Hindlimb muscle (tissue), 1 donor: Measurements from ENCODE around the gene CFAP46. TPM values are rescaled to one million over a fixed set of nuclear protein-coding genes. Genes with fewer than 3 reads are reported as not detected.
"Not testable (repeated sequence)": the region's sequence is repeated elsewhere in the genome, so short reads cannot be mapped to it uniquely, and the experiment has no call there.

Experiments
- DNase-seq: peaks from one replicate; pipeline ENCODE4 v3.0.0-alpha.2; 2013
- polyA plus RNA-seq: library from polyadenylated mRNA; unstranded; fragments of 120-200 nt; gene quantifications from one replicate; pipeline ENCODE4 v1.2.1, GENCODE V29; 2013; ENCODE audit not compliant: insufficient read length

Gene CFAP46
- polyA plus RNA-seq, 1 donor: 0.12 TPM

- no peak for DNase-seq
Measured at GRCh38 chr10:132926777-132927650, 15.4 kb downstream of the CFAP46 start.

- DNase-seq: no peak
Measured at GRCh38 chr10:132926070-132926469, 16.3 kb downstream of the CFAP46 start.

- DNase-seq: no peak
Measured at GRCh38 chr10:132925614-132926013, 16.8 kb downstream of the CFAP46 start.

- no peak for DNase-seq
Measured at GRCh38 chr10:132925071-132925561, 17.3 kb downstream of the CFAP46 start.

- no peak for DNase-seq
Measured at GRCh38 chr10:132924046-132924952, 18.1 kb downstream of the CFAP46 start.

- not testable (repeated sequence) for DNase-seq
Measured at GRCh38 chr10:132923384-132923783, 19.0 kb downstream of the CFAP46 start.

- no peak for DNase-seq
Measured at GRCh38 chr10:132922872-132923271, 19.5 kb downstream of the CFAP46 start.

- DNase-seq: no peak
Measured at GRCh38 chr10:132921818-132922807, 20.3 kb downstream of the CFAP46 start.

GRCh38 chr10:132921086-132921485 is 21.3 kb downstream of the CFAP46 start:
- DNase-seq: no peak

- DNase-seq: no peak
Measured at GRCh38 chr10:132920101-132920925, 22.1 kb downstream of the CFAP46 start.

- DNase-seq: no peak
Measured at GRCh38 chr10:132919374-132920100, 22.8 kb downstream of the CFAP46 start.

GRCh38 chr10:132918617-132919373 is 23.6 kb downstream of the CFAP46 start:
- DNase-seq: no peak

- DNase-seq: no peak
Measured at GRCh38 chr10:132918264-132918616, 24.1 kb downstream of the CFAP46 start.

- no peak for DNase-seq
Measured at GRCh38 chr10:132916956-132917666, 25.3 kb downstream of the CFAP46 start.

GRCh38 chr10:132916421-132916841 is 25.9 kb downstream of the CFAP46 start:
- DNase-seq: no peak

GRCh38 chr10:132915411-132915810 is 27.0 kb downstream of the CFAP46 start:
- DNase-seq: no peak

- no peak for DNase-seq
Measured at GRCh38 chr10:132914732-132915131, 27.6 kb downstream of the CFAP46 start.

GRCh38 chr10:132913559-132914115 is 28.7 kb downstream of the CFAP46 start:
- DNase-seq: no peak
